Progenitor cell of endocrine pancreas (in vitro differentiated cells): ENCODE data around the gene SMIM23. TPM values are rescaled to one million over a fixed set of nuclear protein-coding genes. Genes with fewer than 3 reads are reported as not detected.

Experiments
- DNase-seq: peaks from one replicate; pipeline ENCODE4 v3.0.0; 2021; ENCODE audit warnings: low spot score; ENCODE audit not compliant: unreplicated experiment
- H3K27ac Mint-ChIP-seq: 2 replicates; pipeline ENCODE4 v1.8.0; 2021; ENCODE audit warnings: mild to moderate bottlenecking, moderate library complexity, mixed read lengths
- H3K27me3 Mint-ChIP-seq: 2 replicates; pipeline ENCODE4 v1.8.0; 2021; ENCODE audit warnings: mixed read lengths
- H3K36me3 Mint-ChIP-seq: 2 replicates; pipeline ENCODE4 v1.8.0; 2022; ENCODE audit warnings: mixed read lengths; ENCODE audit not compliant: insufficient read depth
- H3K4me1 Mint-ChIP-seq: 2 replicates; pipeline ENCODE4 v1.8.0; 2021; ENCODE audit warnings: low read depth, mixed read lengths
- H3K4me3 Mint-ChIP-seq: 2 replicates; pipeline ENCODE4 v1.8.0; 2021; ENCODE audit warnings: low read depth, mild to moderate bottlenecking, moderate library complexity, mixed read lengths
- H3K9me3 Mint-ChIP-seq: 2 replicates; pipeline ENCODE4 v1.8.0; 2021; ENCODE audit warnings: low read depth, mixed read lengths
- total RNA-seq: library from RNA; stranded (reverse); gene quantifications from 2 replicates; pipeline ENCODE4 v1.2.1, GENCODE V29; 2021
- TF ChIP-seq, protein P1 (sequence below): fragments of 200-600 bp; sonication (generic); IDR thresholded peaks from one replicate; pipeline ENCODE4 v1.5.0; 2021; ENCODE audit warnings: antibody characterized with exemption, mild to moderate bottlenecking; ENCODE audit not compliant: unreplicated experiment

SMIM23 gene
- total RNA-seq, 1 donor from 2014 or later = not detected

- TF ChIP-seq, protein P1, sequence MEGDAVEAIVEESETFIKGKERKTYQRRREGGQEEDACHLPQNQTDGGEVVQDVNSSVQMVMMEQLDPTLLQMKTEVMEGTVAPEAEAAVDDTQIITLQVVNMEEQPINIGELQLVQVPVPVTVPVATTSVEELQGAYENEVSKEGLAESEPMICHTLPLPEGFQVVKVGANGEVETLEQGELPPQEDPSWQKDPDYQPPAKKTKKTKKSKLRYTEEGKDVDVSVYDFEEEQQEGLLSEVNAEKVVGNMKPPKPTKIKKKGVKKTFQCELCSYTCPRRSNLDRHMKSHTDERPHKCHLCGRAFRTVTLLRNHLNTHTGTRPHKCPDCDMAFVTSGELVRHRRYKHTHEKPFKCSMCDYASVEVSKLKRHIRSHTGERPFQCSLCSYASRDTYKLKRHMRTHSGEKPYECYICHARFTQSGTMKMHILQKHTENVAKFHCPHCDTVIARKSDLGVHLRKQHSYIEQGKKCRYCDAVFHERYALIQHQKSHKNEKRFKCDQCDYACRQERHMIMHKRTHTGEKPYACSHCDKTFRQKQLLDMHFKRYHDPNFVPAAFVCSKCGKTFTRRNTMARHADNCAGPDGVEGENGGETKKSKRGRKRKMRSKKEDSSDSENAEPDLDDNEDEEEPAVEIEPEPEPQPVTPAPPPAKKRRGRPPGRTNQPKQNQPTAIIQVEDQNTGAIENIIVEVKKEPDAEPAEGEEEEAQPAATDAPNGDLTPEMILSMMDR = no peak
- H3K4me1 Mint-ChIP-seq = peaks cover 12% of the 10 kb centered on the region
- DNase-seq = no peak
- H3K27me3 Mint-ChIP-seq = peaks cover 5% of the 10 kb centered on the region
- H3K4me3 Mint-ChIP-seq = no peak overlapping the region
- no peak overlapping the region for H3K27ac Mint-ChIP-seq
- no peaks in the 10 kb centered on the region for H3K36me3 Mint-ChIP-seq
- peaks cover 9% of the 10 kb centered on the region for H3K9me3 Mint-ChIP-seq
These were observed 20.1 kb downstream of the SMIM23 start for GRCh38 chr5:171805746-171806145.

DNA sequence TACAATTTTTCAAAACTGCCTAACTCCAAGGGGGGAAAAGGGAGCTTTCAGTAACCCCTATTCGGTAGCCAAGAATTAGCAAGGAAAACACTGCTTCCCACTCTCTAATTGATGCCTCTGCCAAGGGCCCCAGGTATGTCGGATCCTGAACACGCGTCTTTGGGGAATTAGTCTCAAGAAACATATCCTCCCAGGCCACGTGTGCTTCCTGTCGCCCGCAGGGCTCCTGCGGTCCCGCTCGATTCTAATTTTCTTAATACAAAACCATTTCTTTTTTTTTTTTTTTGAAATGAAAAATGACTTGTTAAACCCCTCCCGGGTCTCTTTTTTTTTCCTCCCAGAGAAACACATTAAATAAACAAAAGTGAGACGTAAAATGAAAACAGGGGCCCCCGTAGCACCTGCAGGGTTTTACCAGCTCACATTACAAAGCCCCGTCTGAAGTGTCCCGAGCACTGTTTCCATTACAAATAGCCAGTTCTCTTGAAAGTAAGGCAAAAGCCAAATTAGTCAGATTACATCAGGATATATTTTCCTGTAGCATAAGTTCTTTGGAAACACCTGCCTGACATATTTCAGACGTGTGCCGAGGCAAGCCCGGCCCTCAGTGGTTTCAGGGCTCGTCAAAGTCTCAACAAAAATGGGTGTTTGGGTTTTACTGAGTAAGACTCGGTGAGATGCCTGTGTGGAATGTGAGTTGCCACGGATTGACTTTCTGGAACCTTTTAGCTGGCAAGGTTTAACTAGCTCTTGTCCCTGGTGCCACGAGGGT, 21.5 kb downstream of the SMIM23 start:
- Mint-ChIP-seq H3K27ac (peak overlapping the region; percentile 25), H3K9me3 (peaks cover 12% of the 10 kb centered on the region), H3K4me1 (peaks cover 12% of the 10 kb centered on the region), H3K4me3 (no peak overlapping the region), H3K27me3 (peaks cover 5% of the 10 kb centered on the region), H3K36me3 (no peaks in the 10 kb centered on the region)
- TF ChIP-seq, protein P1 = no peak
- DNase-seq = no peak

GRCh38 chr5:171808453-171808852, 22.8 kb downstream of the SMIM23 start:
- Mint-ChIP-seq H3K4me3 (no peak overlapping the region), H3K9me3 (peaks cover 15% of the 10 kb centered on the region), H3K36me3 (no peaks in the 10 kb centered on the region), H3K4me1 (peaks cover 12% of the 10 kb centered on the region), H3K27ac (no peak overlapping the region), H3K27me3 (peaks cover 5% of the 10 kb centered on the region)
- DNase-seq = no peak
- TF ChIP-seq, protein P1 = no peak

- peaks cover 15% of the 10 kb centered on the region for H3K9me3 Mint-ChIP-seq
- H3K27ac Mint-ChIP-seq = no peak overlapping the region
- H3K4me1 Mint-ChIP-seq = peaks cover 12% of the 10 kb centered on the region
- peaks cover 5% of the 10 kb centered on the region for H3K27me3 Mint-ChIP-seq
- no peaks in the 10 kb centered on the region for H3K36me3 Mint-ChIP-seq
- TF ChIP-seq, protein P1 = no peak
- DNase-seq = no peak
- no peak overlapping the region for H3K4me3 Mint-ChIP-seq
These were observed 23.3 kb downstream of the SMIM23 start for GRCh38 chr5:171808951-171809350.

DNA sequence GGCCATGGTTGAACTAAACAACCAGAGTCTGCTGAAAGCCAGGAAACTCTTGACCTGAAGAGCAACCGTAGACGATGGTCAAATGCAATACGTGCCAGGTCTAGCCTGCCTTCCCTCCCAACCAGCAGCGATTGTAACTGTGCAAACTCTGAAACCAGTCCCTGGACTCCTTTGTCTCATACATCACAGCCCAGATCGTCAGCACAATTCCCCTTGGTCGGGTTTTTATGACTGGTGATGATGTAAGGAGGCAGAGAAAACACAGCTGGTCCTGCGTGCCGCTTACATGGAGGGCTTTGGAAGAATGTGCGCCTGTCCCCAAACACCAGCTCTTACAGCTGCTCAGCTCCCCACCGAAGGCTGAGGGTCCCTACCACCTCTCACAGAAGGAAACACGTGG, 24.6 kb downstream of the SMIM23 start:
- no peak overlapping the region for H3K4me3 Mint-ChIP-seq
- H3K9me3 Mint-ChIP-seq = peaks cover 15% of the 10 kb centered on the region
- H3K4me1 Mint-ChIP-seq = peaks cover 12% of the 10 kb centered on the region
- no peaks in the 10 kb centered on the region for H3K36me3 Mint-ChIP-seq
- no peak for DNase-seq
- H3K27me3 Mint-ChIP-seq = peaks cover 5% of the 10 kb centered on the region
- TF ChIP-seq, protein P1 = no peak
- H3K27ac Mint-ChIP-seq = no peak overlapping the region
